ENCODE data around the gene CTSZ. TPM values are rescaled to one million over a fixed set of nuclear protein-coding genes. Genes with fewer than 3 reads are reported as not detected.
"Not testable (repeated sequence)": the region's sequence is repeated elsewhere in the genome, so short reads cannot be mapped to it uniquely, and the experiment has no call there.

CTSZ gene
- total RNA-seq, 2 experiments from 2014 or later: 17.3 to 17.9 TPM

DNA sequence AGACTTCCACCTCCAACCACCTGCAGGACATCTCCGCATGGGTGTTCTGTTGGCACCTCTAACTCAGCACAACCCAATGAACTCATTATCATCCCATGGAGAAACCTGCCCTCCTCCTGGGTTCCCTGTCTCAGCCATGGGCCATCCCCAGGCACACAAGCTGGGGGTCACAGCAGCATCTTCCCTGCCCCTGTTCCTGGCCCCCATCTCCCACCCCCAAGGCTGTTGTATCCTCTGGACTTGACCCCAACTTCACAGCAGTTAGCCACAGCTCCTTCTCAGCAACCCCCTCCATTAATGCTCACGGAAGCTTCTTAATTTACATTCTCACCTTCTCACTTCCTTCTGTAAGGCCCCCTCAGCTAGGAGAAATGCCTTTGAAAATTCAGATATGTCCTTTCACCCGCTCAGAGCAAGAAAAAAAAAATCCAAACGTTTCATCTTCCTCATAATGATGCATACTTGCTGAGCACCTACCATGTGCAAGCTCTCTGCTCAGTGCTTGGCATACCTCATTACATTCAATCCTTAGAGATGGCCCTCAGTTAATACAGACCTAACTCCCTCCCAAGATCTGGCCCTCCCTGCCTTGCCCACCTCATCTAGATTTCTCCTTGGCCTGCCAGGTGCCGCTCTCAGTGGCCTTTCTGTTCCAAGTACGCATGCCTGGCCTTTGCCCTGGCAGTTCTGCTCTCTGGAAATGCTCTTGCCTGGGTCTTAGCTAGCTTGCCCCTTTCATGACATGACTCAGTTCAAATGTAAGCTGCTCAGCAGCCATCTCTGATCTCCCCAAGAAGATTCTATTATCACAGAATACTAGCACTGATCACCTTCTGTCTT lies 28.5 kb downstream of the CTSZ start:
- DNase-seq: no peak
- Mint-ChIP-seq H3K4me1 (ENCODE audit: low read depth) (peaks cover 15% of the 10 kb centered on the region), H3K36me3 (ENCODE audit: low read depth) (peaks cover 8% of the 10 kb centered on the region), H3K4me3 (no peak overlapping the region), H3K9me3 (peaks cover 11% of the 10 kb centered on the region), H3K27ac (no peak overlapping the region), H3K27me3 (ENCODE audit: low read depth) (no peaks in the 10 kb centered on the region)
- intact Hi-C loops (cut with micrococcal nuclease): no loop called here
- CTCF ChIA-PET: interaction anchor here (0.7 kb wide), 1 partner anchor 918 kb away, joined by 3 read pairs; no protein-coding TSS in a partner anchor

DNA sequence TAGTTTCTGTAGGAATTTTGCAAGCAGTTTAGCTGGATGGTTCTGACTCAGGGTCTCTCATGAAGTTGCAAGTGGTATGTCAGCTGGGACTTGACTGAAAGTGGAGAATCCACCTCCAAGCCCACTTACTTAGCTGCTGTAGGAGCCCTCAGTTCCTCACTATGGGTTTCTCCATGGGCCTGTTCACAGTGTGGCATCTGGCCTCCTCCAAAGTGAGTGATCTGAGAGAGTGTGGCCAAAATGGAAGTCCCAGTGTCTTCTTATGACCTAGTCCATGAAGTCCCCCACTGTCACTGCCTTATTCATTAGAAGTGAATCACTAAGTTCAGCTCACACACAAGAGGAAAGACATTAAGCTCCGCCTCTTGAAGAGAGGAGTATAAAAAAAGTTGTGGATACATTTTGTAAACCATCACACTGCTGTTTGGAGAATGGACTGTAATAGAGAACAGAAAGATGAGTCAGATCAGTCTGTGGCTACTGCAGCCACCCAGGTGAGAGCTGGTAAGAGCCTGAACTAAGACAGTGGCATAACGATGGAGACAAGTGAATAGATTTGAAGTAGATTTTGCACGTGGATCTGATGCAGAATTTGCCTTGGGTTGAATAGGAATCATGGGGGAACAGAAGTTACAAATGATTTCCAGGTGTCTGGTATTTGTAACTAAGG lies 30.9 kb downstream of the CTSZ start:
- H3K27me3 Mint-ChIP-seq (ENCODE audit: low read depth): no peaks in the 10 kb centered on the region
- intact Hi-C loops (cut with micrococcal nuclease): no loop called here
- no peaks in the 10 kb centered on the region for H3K4me1 Mint-ChIP-seq (ENCODE audit: low read depth)
- no peak overlapping the region for H3K4me3 Mint-ChIP-seq
- H3K9me3 Mint-ChIP-seq: peaks cover 11% of the 10 kb centered on the region
- peaks cover 1% of the 10 kb centered on the region for H3K36me3 Mint-ChIP-seq (ENCODE audit: low read depth)
- no peak overlapping the region for H3K27ac Mint-ChIP-seq
- no peak for DNase-seq
- CTCF ChIA-PET: no interaction called here

DNA sequence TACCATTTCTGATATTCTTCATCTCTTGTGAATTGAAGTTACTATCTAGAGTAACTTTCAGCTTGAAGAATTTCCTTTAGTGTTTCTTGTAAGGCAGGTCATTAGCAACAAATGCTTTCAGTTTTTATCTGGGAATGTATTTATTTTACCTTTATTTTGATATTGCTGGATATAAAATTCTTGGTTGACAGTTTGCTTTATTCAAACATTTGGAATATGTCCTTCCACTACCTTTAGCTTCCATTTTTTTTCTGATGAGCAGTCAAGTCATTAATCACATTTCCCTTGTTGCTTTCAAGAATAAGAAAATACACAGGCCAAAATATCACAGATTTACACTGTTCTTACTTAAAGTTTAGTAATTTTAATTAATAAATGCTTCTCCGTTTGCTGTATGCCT lies 31.7 kb downstream of the CTSZ start:
- no peaks in the 10 kb centered on the region for H3K27me3 Mint-ChIP-seq (ENCODE audit: low read depth)
- no peak for DNase-seq
- no peak overlapping the region for H3K27ac Mint-ChIP-seq
- CTCF ChIA-PET: no interaction called here
- peaks cover 11% of the 10 kb centered on the region for H3K9me3 Mint-ChIP-seq
- H3K4me3 Mint-ChIP-seq: no peak overlapping the region
- no peaks in the 10 kb centered on the region for H3K4me1 Mint-ChIP-seq (ENCODE audit: low read depth)
- intact Hi-C loops (cut with micrococcal nuclease): no loop called here
- peaks cover 1% of the 10 kb centered on the region for H3K36me3 Mint-ChIP-seq (ENCODE audit: low read depth)

DNA sequence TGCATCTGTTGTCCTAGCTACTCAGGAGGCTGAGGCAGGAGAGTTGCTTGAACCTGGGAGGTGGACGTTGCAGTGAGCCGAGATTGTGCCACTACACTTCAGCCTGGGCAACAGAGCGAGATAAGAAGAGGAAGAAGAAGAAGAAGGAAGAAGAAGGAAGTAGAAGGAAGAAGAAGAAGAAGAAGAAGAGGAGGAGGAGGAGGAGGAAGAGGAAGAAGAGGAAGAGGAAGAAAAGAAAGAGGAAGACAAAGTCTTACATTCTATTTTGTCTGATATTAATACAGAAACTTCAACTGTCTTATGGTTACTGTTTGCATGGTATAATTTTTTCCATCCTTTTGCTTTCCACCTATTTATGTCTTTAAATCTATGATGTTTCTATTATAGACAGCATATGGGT lies 33.2 kb downstream of the CTSZ start:
- Mint-ChIP-seq H3K4me1 (ENCODE audit: low read depth) (no peaks in the 10 kb centered on the region), H3K27ac (no peak overlapping the region), H3K27me3 (ENCODE audit: low read depth) (no peaks in the 10 kb centered on the region), H3K9me3 (peaks cover 11% of the 10 kb centered on the region), H3K4me3 (no peak overlapping the region), H3K36me3 (ENCODE audit: low read depth) (peaks cover 1% of the 10 kb centered on the region)
- intact Hi-C loops (cut with micrococcal nuclease): no loop called here
- CTCF ChIA-PET: interaction anchor here (0.7 kb wide), 1 partner anchor 104 kb away, joined by 3 read pairs; no protein-coding TSS in a partner anchor
- no peak for DNase-seq

DNA sequence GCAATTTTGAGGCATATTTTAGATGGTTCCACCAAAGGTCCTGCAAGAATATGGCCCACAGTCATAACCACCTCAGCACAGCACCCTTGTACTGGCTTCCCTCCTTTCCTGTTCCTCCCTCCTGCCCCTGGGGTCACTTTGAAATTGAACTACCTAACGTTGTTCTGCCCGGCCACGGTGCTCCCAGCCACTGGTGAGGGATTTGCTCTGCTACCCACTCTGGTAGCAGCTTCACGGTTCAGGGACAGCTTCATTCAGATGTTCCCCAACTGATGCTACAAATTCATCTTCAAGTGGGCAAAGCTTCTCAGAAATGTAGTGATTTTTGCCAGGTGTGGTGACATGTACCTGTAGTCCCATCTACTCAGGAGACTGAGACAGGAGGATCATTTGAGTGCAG lies 33.9 kb downstream of the CTSZ start:
- H3K27me3 Mint-ChIP-seq (ENCODE audit: low read depth): no peaks in the 10 kb centered on the region
- H3K27ac Mint-ChIP-seq: no peak overlapping the region
- intact Hi-C loops (cut with micrococcal nuclease): no loop called here
- H3K36me3 Mint-ChIP-seq (ENCODE audit: low read depth): peaks cover 1% of the 10 kb centered on the region
- CTCF ChIA-PET: interaction anchor here (0.7 kb wide), 1 partner anchor 103 kb away, joined by 3 read pairs; no protein-coding TSS in a partner anchor
- no peak for DNase-seq
- no peaks in the 10 kb centered on the region for H3K4me1 Mint-ChIP-seq (ENCODE audit: low read depth)
- peaks cover 11% of the 10 kb centered on the region for H3K9me3 Mint-ChIP-seq
- no peak overlapping the region for H3K4me3 Mint-ChIP-seq

DNA sequence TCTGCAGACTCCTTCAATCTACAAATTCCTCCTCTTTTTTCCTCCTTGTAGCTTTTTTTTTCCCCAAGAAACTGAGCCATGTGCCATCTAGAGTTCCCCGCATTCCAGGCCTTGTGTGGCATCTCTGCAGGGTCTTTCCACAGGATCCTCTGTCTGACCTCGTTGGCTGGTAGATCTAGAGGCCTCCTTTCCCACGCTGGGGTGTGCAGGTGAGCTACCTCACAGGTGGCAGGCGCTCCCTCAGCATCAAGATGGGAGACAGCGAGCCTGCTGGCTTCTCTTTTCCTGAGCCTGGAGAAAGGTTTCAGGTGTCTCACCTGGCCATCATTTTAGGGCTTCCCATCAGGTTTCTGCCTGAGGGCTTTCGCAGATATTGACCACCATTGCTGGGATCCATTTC lies 35.6 kb downstream of the CTSZ start:
- Mint-ChIP-seq H3K9me3 (peaks cover 7% of the 10 kb centered on the region), H3K4me1 (ENCODE audit: low read depth) (no peaks in the 10 kb centered on the region), H3K27ac (no peak overlapping the region), H3K4me3 (no peak overlapping the region), H3K36me3 (ENCODE audit: low read depth) (peaks cover 1% of the 10 kb centered on the region), H3K27me3 (ENCODE audit: low read depth) (no peaks in the 10 kb centered on the region)
- CTCF ChIA-PET: interaction anchor here (0.8 kb wide), 1 partner anchor 29 kb away, joined by 3 read pairs; no protein-coding TSS in a partner anchor
- no peak for DNase-seq
- intact Hi-C loops (cut with micrococcal nuclease): no loop called here

DNA sequence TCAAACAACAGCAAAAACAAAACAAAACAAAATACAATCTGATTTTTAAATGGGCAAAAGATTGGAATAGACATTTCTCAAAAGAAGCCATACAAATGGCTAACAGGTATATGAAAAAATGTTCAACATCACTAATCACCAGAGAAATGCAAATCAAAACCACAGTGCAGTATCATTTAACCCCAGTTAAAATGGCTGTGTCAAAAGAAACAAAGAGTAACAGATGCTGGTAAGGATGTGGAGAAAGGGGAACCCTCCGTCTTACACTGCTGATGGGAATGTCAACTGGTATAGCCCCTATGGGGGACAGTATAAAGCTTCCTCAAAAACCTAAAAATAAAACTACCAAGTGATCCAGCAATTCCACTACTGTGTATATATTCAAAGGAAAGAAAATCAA lies 36.9 kb downstream of the CTSZ start:
- Mint-ChIP-seq H3K4me3 (no peak overlapping the region), H3K27ac (no peak overlapping the region)
- CTCF ChIA-PET: interaction anchor here (0.5 kb wide), 1 partner anchor 336 kb away, joined by 4 read pairs; no protein-coding TSS in a partner anchor

DNA sequence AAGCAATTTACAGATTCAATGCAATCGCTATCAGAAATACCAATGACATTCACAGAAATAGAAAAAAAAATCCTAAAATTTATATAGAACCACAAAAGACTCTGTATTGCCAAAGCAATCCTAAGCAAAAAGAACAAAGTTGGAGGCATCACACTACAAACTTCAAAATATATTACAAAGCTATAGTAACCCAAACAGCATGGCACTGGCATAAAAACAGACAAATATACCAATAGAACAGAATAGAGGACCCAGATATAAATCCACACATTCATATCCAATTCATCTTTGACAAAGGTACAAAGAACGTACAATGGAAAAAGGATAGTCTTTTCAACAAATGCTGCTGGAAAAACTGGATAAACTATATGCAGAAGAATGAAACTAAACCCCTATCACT lies 37.6 kb downstream of the CTSZ start:
- CTCF ChIA-PET: no interaction called here
- intact Hi-C loops (cut with micrococcal nuclease): no loop called here
- no peak overlapping the region for H3K4me3 Mint-ChIP-seq

More for the DNA sequence above, 36.9 kb downstream of the CTSZ start:
- intact Hi-C loops (cut with micrococcal nuclease): no loop called here
- no peaks in the 10 kb centered on the region for H3K36me3 Mint-ChIP-seq (ENCODE audit: low read depth)
- H3K27me3 Mint-ChIP-seq (ENCODE audit: low read depth): no peaks in the 10 kb centered on the region
- peaks cover 2% of the 10 kb centered on the region for H3K9me3 Mint-ChIP-seq
- no peak for DNase-seq
- H3K4me1 Mint-ChIP-seq (ENCODE audit: low read depth): no peaks in the 10 kb centered on the region

DNA sequence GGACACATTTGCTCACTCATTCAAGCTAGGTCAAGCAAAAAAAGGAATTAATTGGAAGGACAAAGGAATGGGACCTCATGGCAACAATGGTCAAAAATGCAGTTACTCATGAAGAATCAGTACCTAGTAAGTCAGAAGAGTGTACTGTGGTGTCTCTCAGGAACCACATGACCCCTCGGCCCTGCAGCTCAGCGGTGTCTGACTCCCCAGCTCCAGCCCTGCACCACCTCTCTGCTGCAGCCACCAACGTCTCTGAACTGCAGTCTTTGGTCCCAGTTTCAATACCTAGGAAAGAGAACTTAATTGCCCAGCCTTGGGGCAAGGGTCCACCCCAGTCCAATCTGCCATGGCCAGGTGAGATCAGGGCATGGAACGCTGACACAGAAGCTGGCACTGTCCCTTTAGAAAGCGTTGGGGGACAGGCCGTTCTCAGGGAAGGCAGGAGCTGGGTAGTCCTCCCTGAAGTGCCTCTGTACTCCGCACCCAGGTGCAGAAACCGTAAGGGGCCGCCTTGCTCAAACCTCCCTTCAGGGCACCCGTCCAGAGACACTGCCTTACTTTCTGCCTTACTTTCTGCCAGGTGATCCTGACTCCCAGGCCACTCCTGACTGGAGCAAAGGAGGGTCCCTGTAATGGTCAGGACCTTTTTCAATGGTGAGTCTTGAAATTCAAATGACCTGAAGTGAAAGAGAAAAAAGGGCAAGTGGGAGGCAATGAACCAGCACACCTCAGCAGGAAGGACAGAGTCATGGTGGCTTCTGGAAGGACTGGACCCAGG lies 39.2 kb downstream of the CTSZ start:
- Mint-ChIP-seq H3K27ac (no peak overlapping the region), H3K27me3 (ENCODE audit: low read depth) (no peaks in the 10 kb centered on the region), H3K36me3 (ENCODE audit: low read depth) (no peaks in the 10 kb centered on the region), H3K4me3 (no peak overlapping the region), H3K9me3 (no peaks in the 10 kb centered on the region), H3K4me1 (ENCODE audit: low read depth) (no peaks in the 10 kb centered on the region)
- no peak for DNase-seq
- CTCF ChIA-PET: no interaction called here
- intact Hi-C loops (cut with micrococcal nuclease): no loop called here

More for the DNA sequence above, 37.6 kb downstream of the CTSZ start:
- no peak for DNase-seq
- no peak overlapping the region for H3K27ac Mint-ChIP-seq
- H3K36me3 Mint-ChIP-seq (ENCODE audit: low read depth): no peaks in the 10 kb centered on the region
- no peaks in the 10 kb centered on the region for H3K4me1 Mint-ChIP-seq (ENCODE audit: low read depth)
- no peaks in the 10 kb centered on the region for H3K27me3 Mint-ChIP-seq (ENCODE audit: low read depth)
- peaks cover 2% of the 10 kb centered on the region for H3K9me3 Mint-ChIP-seq

DNA sequence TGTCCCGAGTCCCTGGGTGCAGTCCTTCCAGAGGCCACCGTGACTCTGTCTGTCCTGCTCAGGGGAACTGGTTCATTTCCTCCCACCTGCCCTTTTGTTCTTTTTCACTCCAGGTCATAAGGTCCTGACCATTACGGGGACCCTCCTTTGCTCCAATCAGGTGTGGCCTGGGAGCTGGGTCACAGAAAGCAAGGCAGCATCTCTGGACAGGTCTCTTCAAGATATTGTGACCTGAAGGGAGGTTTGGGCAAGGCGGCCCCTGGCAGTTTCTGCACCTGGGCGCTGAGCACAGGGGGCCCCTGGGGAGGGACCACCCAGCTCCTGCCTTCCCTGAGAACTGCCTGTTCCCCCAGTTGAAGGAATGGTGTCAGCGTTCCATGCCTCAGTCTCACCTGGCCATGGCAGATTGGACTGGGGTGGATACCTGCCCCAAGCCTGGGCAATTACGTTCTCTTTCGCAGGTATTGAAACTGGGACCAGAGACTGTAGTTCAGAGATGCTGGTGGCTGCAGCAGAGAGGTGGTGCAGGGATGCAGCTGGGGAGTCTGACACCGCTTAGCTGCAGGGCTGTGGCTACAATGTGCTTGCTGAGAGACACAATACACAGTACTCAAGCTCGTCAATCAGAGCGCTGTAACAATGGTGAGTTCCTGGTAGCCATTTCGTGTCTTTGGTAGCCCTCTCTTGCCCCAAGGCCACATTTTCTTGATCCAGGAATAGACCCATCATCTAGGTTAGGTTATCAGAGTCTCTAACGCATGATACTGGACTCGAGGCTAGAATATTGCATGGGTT lies 41.6 kb downstream of the CTSZ start:
- CTCF ChIA-PET: no interaction called here

DNA sequence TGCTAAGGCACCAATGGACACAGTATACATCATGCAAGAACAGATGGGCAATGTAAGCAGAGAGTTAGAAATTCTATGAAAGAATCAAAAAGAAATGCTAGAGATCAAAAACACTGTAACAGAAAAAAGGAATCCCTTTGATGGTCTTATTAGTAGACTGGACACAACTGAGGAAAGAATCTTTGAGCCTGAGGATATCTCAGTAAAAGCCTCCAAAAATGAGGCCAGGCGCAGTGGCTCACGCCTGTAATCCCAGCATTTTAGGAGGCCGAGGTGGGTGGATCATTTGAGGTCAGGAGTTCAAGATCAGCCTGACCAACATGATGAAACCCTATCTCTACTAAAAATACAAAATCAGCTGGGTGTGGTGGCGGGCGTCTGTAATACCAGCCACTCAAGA lies 43.1 kb downstream of the CTSZ start:
- intact Hi-C loops (cut with micrococcal nuclease); H3K4me3 Mint-ChIP-seq; H3K27me3 Mint-ChIP-seq (ENCODE audit: low read depth); CTCF ChIA-PET; DNase-seq; H3K9me3 Mint-ChIP-seq; H3K4me1 Mint-ChIP-seq (ENCODE audit: low read depth); H3K27ac Mint-ChIP-seq; H3K36me3 Mint-ChIP-seq (ENCODE audit: low read depth): not testable (repeated sequence)

More for the DNA sequence above, 41.6 kb downstream of the CTSZ start:
- Mint-ChIP-seq H3K4me3 (no peak overlapping the region), H3K9me3 (no peaks in the 10 kb centered on the region), H3K36me3 (ENCODE audit: low read depth) (no peaks in the 10 kb centered on the region), H3K4me1 (ENCODE audit: low read depth) (no peaks in the 10 kb centered on the region), H3K27ac (no peak overlapping the region), H3K27me3 (ENCODE audit: low read depth) (no peaks in the 10 kb centered on the region)
- DNase-seq: no peak
- intact Hi-C loops (cut with micrococcal nuclease): no loop called here
